Nephron (organoid): ENCODE results near the gene VAV2.

ENCODE experiments used
- H3K27ac Mint-ChIP-seq, 3 experiments: 2 replicates each; pipeline ENCODE4 v1.8.0; 2020; ENCODE audit warnings: mixed read lengths in 3 of 3, mild to moderate bottlenecking in 2 of 3, moderate library complexity in 1 of 3
- H3K27me3 Mint-ChIP-seq: 2 replicates; pipeline ENCODE4 v1.8.0; 2021; ENCODE audit warnings: low read depth, mild to moderate bottlenecking, moderate library complexity, mixed read lengths
- H3K36me3 Mint-ChIP-seq: 2 replicates; pipeline ENCODE4 v1.8.0; 2020; ENCODE audit warnings: low read depth, mixed read lengths
- H3K4me1 Mint-ChIP-seq: 2 replicates; pipeline ENCODE4 v1.8.0; 2020; ENCODE audit warnings: mixed read lengths
- H3K4me3 Mint-ChIP-seq, 3 experiments: 2 replicates each; pipeline ENCODE4 v1.8.0; 2020; ENCODE audit warnings: mild to moderate bottlenecking in 3 of 3, mixed read lengths in 3 of 3, moderate library complexity in 2 of 3
- H3K9me3 Mint-ChIP-seq: 2 replicates; pipeline ENCODE4 v1.8.0; 2020; ENCODE audit warnings: mixed read lengths
- TF ChIP-seq, protein P1 (sequence below), 3 experiments: fragments of 200-600 bp; sonication (generic); IDR thresholded peaks; one replicate each; pipeline ENCODE4 v1.5.0; 2021; ENCODE audit warnings: antibody characterized with exemption in 3 of 3; ENCODE audit not compliant: unreplicated experiment in 3 of 3

Gene VAV2

GRCh38 chr9:133809335-133809734 lies 182.8 kb downstream of the VAV2 start:
- H3K27me3 Mint-ChIP-seq = no peaks in the 10 kb centered on the region
- no peak overlapping the region for H3K4me3 Mint-ChIP-seq
- no peak overlapping the region for H3K27ac Mint-ChIP-seq
- TF ChIP-seq, protein P1, sequence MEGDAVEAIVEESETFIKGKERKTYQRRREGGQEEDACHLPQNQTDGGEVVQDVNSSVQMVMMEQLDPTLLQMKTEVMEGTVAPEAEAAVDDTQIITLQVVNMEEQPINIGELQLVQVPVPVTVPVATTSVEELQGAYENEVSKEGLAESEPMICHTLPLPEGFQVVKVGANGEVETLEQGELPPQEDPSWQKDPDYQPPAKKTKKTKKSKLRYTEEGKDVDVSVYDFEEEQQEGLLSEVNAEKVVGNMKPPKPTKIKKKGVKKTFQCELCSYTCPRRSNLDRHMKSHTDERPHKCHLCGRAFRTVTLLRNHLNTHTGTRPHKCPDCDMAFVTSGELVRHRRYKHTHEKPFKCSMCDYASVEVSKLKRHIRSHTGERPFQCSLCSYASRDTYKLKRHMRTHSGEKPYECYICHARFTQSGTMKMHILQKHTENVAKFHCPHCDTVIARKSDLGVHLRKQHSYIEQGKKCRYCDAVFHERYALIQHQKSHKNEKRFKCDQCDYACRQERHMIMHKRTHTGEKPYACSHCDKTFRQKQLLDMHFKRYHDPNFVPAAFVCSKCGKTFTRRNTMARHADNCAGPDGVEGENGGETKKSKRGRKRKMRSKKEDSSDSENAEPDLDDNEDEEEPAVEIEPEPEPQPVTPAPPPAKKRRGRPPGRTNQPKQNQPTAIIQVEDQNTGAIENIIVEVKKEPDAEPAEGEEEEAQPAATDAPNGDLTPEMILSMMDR (IDR thresholded peaks at IDR 0.05; ENCODE audit: unreplicated experiment in 3 of 3) = no peak
- H3K36me3 Mint-ChIP-seq = no peaks in the 10 kb centered on the region
- no peaks in the 10 kb centered on the region for H3K9me3 Mint-ChIP-seq
- H3K4me1 Mint-ChIP-seq = peaks cover 3% of the 10 kb centered on the region

- Mint-ChIP-seq H3K27ac (no peak overlapping the region), H3K27me3 (no peaks in the 10 kb centered on the region), H3K9me3 (no peaks in the 10 kb centered on the region), H3K36me3 (peaks cover 5% of the 10 kb centered on the region), H3K4me1 (no peaks in the 10 kb centered on the region), H3K4me3 (no peak overlapping the region)
- TF ChIP-seq, protein P1 (IDR thresholded peaks at IDR 0.05; ENCODE audit: unreplicated experiment in 3 of 3) = no peak
Observed at GRCh38 chr9:133807818-133808217, 184.3 kb downstream of the VAV2 start.

DNA sequence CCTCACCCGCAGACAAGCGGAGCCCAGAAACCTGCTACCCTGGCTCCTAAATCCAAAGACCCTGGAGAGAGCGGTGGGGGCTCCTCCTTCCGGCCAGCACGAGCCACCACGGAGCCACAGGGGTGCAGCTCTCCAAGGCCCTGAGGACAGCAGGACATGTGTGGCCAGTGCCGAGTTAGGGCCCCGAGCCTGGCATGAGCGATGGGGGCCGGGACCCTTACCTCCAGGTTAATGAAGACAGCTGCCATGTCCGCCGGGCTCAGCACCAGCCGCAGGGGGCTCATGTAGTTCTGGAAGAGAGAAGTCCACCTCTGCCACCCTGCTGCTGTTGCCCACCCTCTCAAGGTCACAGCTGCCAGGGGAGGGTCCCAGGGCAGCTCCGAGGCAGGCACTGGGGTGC lies 185.1 kb downstream of the VAV2 start:
- Mint-ChIP-seq H3K27ac (no peak overlapping the region), H3K9me3 (no peaks in the 10 kb centered on the region), H3K27me3 (no peaks in the 10 kb centered on the region), H3K4me1 (no peaks in the 10 kb centered on the region), H3K36me3 (peaks cover 5% of the 10 kb centered on the region), H3K4me3 (no peak overlapping the region)
- TF ChIP-seq, protein P1 (IDR thresholded peaks at IDR 0.05; ENCODE audit: unreplicated experiment in 3 of 3) = no peak

DNA sequence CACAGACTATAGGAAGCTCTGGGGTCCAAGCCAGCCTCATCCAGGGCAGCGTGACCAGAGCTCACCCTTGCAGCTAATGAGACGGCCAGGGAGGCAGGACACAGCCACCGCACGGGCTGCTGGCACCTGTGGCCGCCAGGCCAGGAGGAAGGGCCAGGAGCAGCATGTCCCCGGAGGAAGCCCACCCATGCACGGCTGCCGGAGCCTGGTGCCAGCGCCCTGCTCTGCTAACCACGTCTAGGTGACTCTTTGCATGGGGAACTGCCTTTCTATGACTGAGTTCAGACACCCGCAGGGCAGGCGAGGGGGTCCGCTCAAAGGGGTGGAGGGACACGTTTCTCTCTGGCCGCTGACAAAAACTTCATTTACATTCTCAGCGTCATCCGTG lies 185.5 kb downstream of the VAV2 start:
- TF ChIP-seq, protein P1 (IDR thresholded peaks at IDR 0.05; ENCODE audit: unreplicated experiment in 3 of 3) = no peak
- H3K27me3 Mint-ChIP-seq = no peaks in the 10 kb centered on the region
- H3K4me3 Mint-ChIP-seq = no peak overlapping the region
- no peaks in the 10 kb centered on the region for H3K9me3 Mint-ChIP-seq
- no peaks in the 10 kb centered on the region for H3K4me1 Mint-ChIP-seq
- H3K27ac Mint-ChIP-seq = no peak overlapping the region
- peaks cover 5% of the 10 kb centered on the region for H3K36me3 Mint-ChIP-seq

DNA sequence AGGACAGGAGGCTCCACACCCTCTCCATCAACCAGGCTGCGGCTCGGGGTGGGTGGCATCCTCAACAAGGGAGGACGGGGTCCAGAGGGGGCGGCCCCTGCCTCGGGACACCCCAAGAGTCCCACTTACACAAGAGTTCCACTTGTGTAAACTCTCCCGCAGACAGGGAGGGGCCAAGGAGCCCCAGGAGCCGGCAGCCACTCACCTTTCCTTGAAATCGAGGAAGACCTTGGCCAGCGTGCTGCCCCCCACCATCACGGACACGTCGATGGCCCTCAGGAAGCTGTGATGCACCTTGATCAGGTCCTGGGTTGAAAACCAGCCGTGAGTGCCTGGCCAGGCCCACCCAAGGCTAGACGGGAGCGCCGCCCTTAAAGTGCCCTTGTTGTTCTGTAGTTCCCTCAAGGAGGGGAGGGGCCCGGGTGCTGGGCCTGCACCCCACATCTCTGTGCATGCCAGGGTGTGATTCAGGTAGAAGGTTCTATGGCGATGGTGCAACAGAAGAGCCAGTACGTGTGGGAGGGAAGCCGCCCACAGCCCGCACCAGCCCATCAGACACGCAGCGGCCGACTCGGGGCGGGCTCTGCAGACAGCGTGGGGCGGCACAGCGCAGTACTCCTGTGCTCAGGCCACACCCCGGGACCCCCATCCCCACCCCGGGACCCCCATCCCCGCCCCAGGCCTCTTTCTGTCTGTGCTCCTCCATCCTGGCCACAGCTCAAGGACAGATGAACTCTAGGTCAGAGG lies 186.1 kb downstream of the VAV2 start:
- H3K36me3 Mint-ChIP-seq = peaks cover 5% of the 10 kb centered on the region
- TF ChIP-seq, protein P1 (IDR thresholded peaks at IDR 0.05; ENCODE audit: unreplicated experiment in 3 of 3) = no peak
- no peak overlapping the region for H3K4me3 Mint-ChIP-seq
- H3K4me1 Mint-ChIP-seq = no peaks in the 10 kb centered on the region
- H3K27ac Mint-ChIP-seq = no peak overlapping the region
- no peaks in the 10 kb centered on the region for H3K9me3 Mint-ChIP-seq
- no peaks in the 10 kb centered on the region for H3K27me3 Mint-ChIP-seq

GRCh38 chr9:133804199-133804598 lies 187.9 kb downstream of the VAV2 start:
- TF ChIP-seq, protein P1 (IDR thresholded peaks at IDR 0.05; ENCODE audit: unreplicated experiment in 3 of 3) = no peak
- no peak overlapping the region for H3K27ac Mint-ChIP-seq
- H3K9me3 Mint-ChIP-seq = no peaks in the 10 kb centered on the region
- no peak overlapping the region for H3K4me3 Mint-ChIP-seq
- peaks cover 5% of the 10 kb centered on the region for H3K36me3 Mint-ChIP-seq
- H3K4me1 Mint-ChIP-seq = no peaks in the 10 kb centered on the region
- H3K27me3 Mint-ChIP-seq = no peaks in the 10 kb centered on the region
